ENCODE measurements around the gene CHTOP.

The CHTOP gene

GRCh38 chr1:153608742-153609584 lies 24.9 kb upstream of the CHTOP start:
- H3K27ac ChIP-seq = no peak overlapping the region

GRCh38 chr1:153609585-153609907 lies 24.3 kb upstream of the CHTOP start:
- TF ChIP-seq ZFX (IDR thresholded peaks at IDR 0.05; ENCODE audit: borderline replicate concordance) (no peak), CTCF (IDR thresholded peaks at IDR 0.05) (no peak)
- H3K27ac ChIP-seq = no peak overlapping the region

More at GRCh38 chr1:153608742-153609584, 24.9 kb upstream of the CHTOP start:
- TF ChIP-seq ZFX (IDR thresholded peaks at IDR 0.05; ENCODE audit: borderline replicate concordance) (no peak), CTCF (IDR thresholded peaks at IDR 0.05) (no peak)

GRCh38 chr1:153610334-153610733 lies 23.5 kb upstream of the CHTOP start:
- no peak overlapping the region for H3K27ac ChIP-seq
- TF ChIP-seq CTCF (IDR thresholded peaks at IDR 0.05) (no peak), ZFX (IDR thresholded peaks at IDR 0.05; ENCODE audit: borderline replicate concordance) (no peak)

- no peak for TF ChIP-seq ZFX (IDR thresholded peaks at IDR 0.05; ENCODE audit: borderline replicate concordance)
- TF ChIP-seq CTCF (IDR thresholded peaks at IDR 0.05) = no peak
- H3K27ac ChIP-seq = no peak overlapping the region
These were observed 23.0 kb upstream of the CHTOP start for GRCh38 chr1:153610811-153611301.

GRCh38 chr1:153611356-153611755 lies 22.5 kb upstream of the CHTOP start:
- no peak for TF ChIP-seq ZFX (IDR thresholded peaks at IDR 0.05; ENCODE audit: borderline replicate concordance)
- TF ChIP-seq CTCF (IDR thresholded peaks at IDR 0.05) = no peak

GRCh38 chr1:153612111-153612754 lies 21.6 kb upstream of the CHTOP start:
- H3K27ac ChIP-seq = no peak overlapping the region
- TF ChIP-seq ZFX (IDR thresholded peaks at IDR 0.05; ENCODE audit: borderline replicate concordance) (no peak), CTCF (IDR thresholded peaks at IDR 0.05) (no peak)

More at GRCh38 chr1:153611356-153611755, 22.5 kb upstream of the CHTOP start:
- no peak overlapping the region for H3K27ac ChIP-seq

All from 22Rv1 (cell line).